ENCODE data around the gene BUB1B.

The BUB1B gene

GRCh38 chr15:40252438-40253166, 91.7 kb downstream of the BUB1B start:
- no peak for DNase-seq (ENCODE audit: low read depth)

GRCh38 chr15:40253167-40253790, 92.4 kb downstream of the BUB1B start:
- no peak for DNase-seq (ENCODE audit: low read depth)

GRCh38 chr15:40254452-40254851, 93.6 kb downstream of the BUB1B start:
- DNase-seq (ENCODE audit: low read depth): no peak

- no peak for DNase-seq (ENCODE audit: low read depth)
Observed at GRCh38 chr15:40255033-40255432, 94.2 kb downstream of the BUB1B start.

- no peak for DNase-seq (ENCODE audit: low read depth)
Observed at GRCh38 chr15:40256638-40257235, 95.9 kb downstream of the BUB1B start.

GRCh38 chr15:40257656-40258450, 97.0 kb downstream of the BUB1B start:
- no peak for DNase-seq (ENCODE audit: low read depth)

GRCh38 chr15:40258544-40258943, 97.7 kb downstream of the BUB1B start:
- no peak for DNase-seq (ENCODE audit: low read depth)

GRCh38 chr15:40259021-40259420, 98.2 kb downstream of the BUB1B start:
- DNase-seq (ENCODE audit: low read depth): no peak

- no peak for DNase-seq (ENCODE audit: low read depth)
Observed at GRCh38 chr15:40263024-40263754, 102.3 kb downstream of the BUB1B start.

GRCh38 chr15:40264321-40265153, 103.7 kb downstream of the BUB1B start:
- DNase-seq (ENCODE audit: low read depth): no peak

- DNase-seq (ENCODE audit: low read depth): no peak
Observed at GRCh38 chr15:40265355-40265754, 104.5 kb downstream of the BUB1B start.

- no peak for DNase-seq (ENCODE audit: low read depth)
Observed at GRCh38 chr15:40265875-40266274, 105.0 kb downstream of the BUB1B start.

GRCh38 chr15:40266828-40267304, 106.0 kb downstream of the BUB1B start:
- DNase-seq (ENCODE audit: low read depth): no peak

GRCh38 chr15:40267670-40268069, 106.8 kb downstream of the BUB1B start:
- no peak for DNase-seq (ENCODE audit: low read depth)

- DNase-seq (ENCODE audit: low read depth): no peak
Observed at GRCh38 chr15:40269604-40270003, 108.7 kb downstream of the BUB1B start.

GRCh38 chr15:40270246-40270995, 109.6 kb downstream of the BUB1B start:
- DNase-seq (ENCODE audit: low read depth): no peak
